ENCODE results near the gene SCML1.

The SCML1 gene

GRCh38 chrX:17706676-17707075 lies 30.6 kb upstream of the SCML1 start:
- peak; percentile 54; the same call in 2 of the 3 replicates for ATAC-seq

GRCh38 chrX:17707731-17708130 lies 29.6 kb upstream of the SCML1 start:
- no peak for ATAC-seq

More at GRCh38 chrX:17706676-17707075, 30.6 kb upstream of the SCML1 start:
- no peak for TF ChIP-seq POU6F1 (CRISPR knock-in tag; IDR thresholded peaks at IDR 0.05; ENCODE audit: borderline replicate concordance, low read depth)
- no peak for TF ChIP-seq ZC3H10 (CRISPR knock-in tag; IDR thresholded peaks at IDR 0.05)
- no peak for TF ChIP-seq CSDC2 (CRISPR knock-in tag; IDR thresholded peaks at IDR 0.05)
- TF ChIP-seq ZFP3 (CRISPR knock-in tag; IDR thresholded peaks at IDR 0.05): no peak
- no peak for TF ChIP-seq SNAI2 (CRISPR knock-in tag; IDR thresholded peaks at IDR 0.05)
- TF ChIP-seq PPARA (CRISPR knock-in tag; IDR thresholded peaks at IDR 0.05; ENCODE audit: borderline replicate concordance): no peak
- no peak for TF ChIP-seq TCF4 (CRISPR knock-in tag; IDR thresholded peaks at IDR 0.05; ENCODE audit: borderline replicate concordance)
- no peak for TF ChIP-seq ZFP30 (CRISPR knock-in tag; IDR thresholded peaks at IDR 0.05)
- TF ChIP-seq ZNF8 (CRISPR knock-in tag; IDR thresholded peaks at IDR 0.05): no peak
- TF ChIP-seq TOX (CRISPR knock-in tag; IDR thresholded peaks at IDR 0.05; ENCODE audit: borderline replicate concordance): no peak
- no peak for TF ChIP-seq BACH2 (CRISPR knock-in tag; IDR thresholded peaks at IDR 0.05; ENCODE audit: borderline replicate concordance)
- no peak for TF ChIP-seq CREB5 (CRISPR knock-in tag; IDR thresholded peaks at IDR 0.05; ENCODE audit: low read depth)
- TF ChIP-seq OSR1 (CRISPR knock-in tag; IDR thresholded peaks at IDR 0.05): no peak
- TF ChIP-seq CSRNP3 (CRISPR knock-in tag; IDR thresholded peaks at IDR 0.05): no peak
- TF ChIP-seq ARNTL (CRISPR knock-in tag; IDR thresholded peaks at IDR 0.05; ENCODE audit: borderline replicate concordance, low read depth): no peak
- no peak for TF ChIP-seq GLIS3 (CRISPR knock-in tag; IDR thresholded peaks at IDR 0.05)
- TF ChIP-seq PATZ1 (CRISPR knock-in tag; IDR thresholded peaks at IDR 0.05; ENCODE audit: borderline replicate concordance): no peak
- no peak for TF ChIP-seq ZNF565 (CRISPR knock-in tag; conservative IDR thresholded peaks at IDR 0.05; ENCODE audit: low read depth)
- TF ChIP-seq ESRRG (CRISPR knock-in tag; IDR thresholded peaks at IDR 0.05): no peak

More at GRCh38 chrX:17707731-17708130, 29.6 kb upstream of the SCML1 start:
- TF ChIP-seq ESRRG (CRISPR knock-in tag; IDR thresholded peaks at IDR 0.05) (no peak), PATZ1 (CRISPR knock-in tag; IDR thresholded peaks at IDR 0.05; ENCODE audit: borderline replicate concordance) (no peak), ZNF565 (CRISPR knock-in tag; conservative IDR thresholded peaks at IDR 0.05; ENCODE audit: low read depth) (no peak), CREB5 (CRISPR knock-in tag; IDR thresholded peaks at IDR 0.05; ENCODE audit: low read depth) (no peak)

All from SK-N-SH treated with all-trans-retinoic acid at 6 μM for 48 hours (cell line).